ENCODE data around the gene FBXW12. TPM values are rescaled to one million over a fixed set of nuclear protein-coding genes. Genes with fewer than 3 reads are reported as not detected.

Gene FBXW12
- total RNA-seq, 1 experiment from 2014 or later = 0.74 TPM

DNA sequence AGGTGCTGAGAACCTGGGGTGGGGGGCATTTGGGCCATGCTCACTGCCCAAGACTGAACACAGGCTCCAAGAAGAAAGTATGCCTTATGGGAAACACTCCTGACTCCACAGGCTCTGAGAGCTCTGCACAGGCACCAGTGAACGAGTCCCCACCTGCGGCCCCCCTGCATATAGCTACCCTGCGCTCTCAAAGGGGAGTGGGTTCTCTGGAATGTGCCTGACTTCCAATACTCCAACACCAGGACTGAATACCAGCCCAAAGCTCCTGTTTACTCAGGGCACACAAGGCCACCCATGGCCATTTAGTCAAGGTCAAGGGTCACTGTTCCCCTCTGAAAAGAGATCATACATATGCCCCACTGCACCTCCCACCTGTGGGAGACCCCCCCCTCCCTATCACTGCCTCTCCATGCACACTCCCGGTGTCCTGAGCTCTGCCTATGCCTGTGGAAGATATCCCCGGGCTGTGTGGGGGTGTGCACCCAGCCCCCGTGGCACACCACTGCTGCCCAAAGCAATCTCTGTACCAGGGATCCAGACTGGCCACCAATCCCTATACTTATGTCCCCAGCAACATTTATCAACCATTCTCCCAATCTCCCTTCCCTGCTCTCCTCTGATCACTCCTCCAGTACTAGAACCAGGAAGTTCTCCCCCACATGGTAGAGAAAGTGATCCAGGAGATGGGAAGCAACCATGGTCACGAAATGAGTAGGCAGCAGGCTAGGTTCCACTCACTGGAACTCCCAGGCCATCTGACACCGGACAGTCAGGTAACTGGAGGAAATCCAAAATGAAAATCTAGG is 59.4 kb downstream of the FBXW12 start:
- H3K14ac ChIP-seq (ENCODE audit: insufficient read depth, low read length) = no peak overlapping the region
- peaks cover 21% of the 10 kb centered on the region; the same call in 1 of the 2 replicates for H3K79me2 ChIP-seq (ENCODE audit: insufficient read depth, low read length)
- DNase-seq = no peak
- no peak overlapping the region for H2AK5ac ChIP-seq (ENCODE audit: insufficient read length, low read length)
- no peak overlapping the region for H3K4ac ChIP-seq (ENCODE audit: low read depth, low read length)
- peaks cover 21 to 46% (median 38%) of the 10 kb centered on the region in 3 experiments; a peak in 6 of 7 replicates for H3K36me3 Mint-ChIP-seq (ENCODE audit: insufficient read depth in 1 of 3, low read depth in 3 of 3)
- H3K27me3 ChIP-seq (ENCODE audit: insufficient read depth, low read length) = no peaks in the 10 kb centered on the region
- no peak overlapping the region for H3T11ph ChIP-seq (ENCODE audit: low read length)
- no peak overlapping the region for H3K4me2 ChIP-seq (ENCODE audit: insufficient read depth, insufficient read length, low read length)
- no peak overlapping the region for H2AFZ ChIP-seq (ENCODE audit: low read length)
- H3K9ac ChIP-seq (ENCODE audit: extremely low read depth, insufficient read length, low read length) = no peak overlapping the region
- H3K4me1 ChIP-seq (ENCODE audit: insufficient read depth, low read length) = peaks cover 16% of the 10 kb centered on the region; the same call in 1 of the 2 replicates
- no peaks in the 10 kb centered on the region for H3K79me1 ChIP-seq (ENCODE audit: insufficient read depth, low read depth, low read length, poor library complexity, severe bottlenecking)
- peaks cover 13% of the 10 kb centered on the region for H3K23me2 ChIP-seq (ENCODE audit: insufficient read length, low read depth, low read length, poor library complexity, severe bottlenecking)
- H3K9me3 Mint-ChIP-seq = no peaks in the 10 kb centered on the region
- H4K5ac ChIP-seq (ENCODE audit: insufficient read length, low read depth, low read length) = no peak overlapping the region
- no peak overlapping the region for H3K23ac ChIP-seq (ENCODE audit: insufficient read length, low read depth, low read length)
- H3K4me1 Mint-ChIP-seq = peaks cover 43 to 44% of the 10 kb centered on the region in 2 experiments
- H3K27ac Mint-ChIP-seq = peak overlapping the region in 2 of 3 experiments; percentile 97 to 98; a peak in 6 of 7 replicates
- no peaks in the 10 kb centered on the region for H3K9me3 ChIP-seq (ENCODE audit: control insufficient read depth, low read depth, low read length)
- H3K56ac ChIP-seq (ENCODE audit: insufficient read length, low read depth, low read length) = no peak overlapping the region
- no peak overlapping the region for H2BK15ac ChIP-seq (ENCODE audit: low read depth, low read length)
- no peak for TF ChIP-seq CTCF (conservative IDR thresholded peaks at IDR 0.05)
- H3K27me3 Mint-ChIP-seq (ENCODE audit: low read depth) = no peaks in the 10 kb centered on the region
- no peak overlapping the region for H3K18ac ChIP-seq (ENCODE audit: insufficient read length, low read depth, low read length)
- WGBS (ENCODE audit: extremely low coverage, insufficient read length, low lambda C conversion rate) = no CpG with 5 or more reads among the region's 8 CpGs
- no peak overlapping the region for H2BK12ac ChIP-seq (ENCODE audit: insufficient read length, low read depth, low read length)
- no peak overlapping the region for H4K8ac ChIP-seq (replicated peaks; ENCODE audit: insufficient read length, low read depth, low read length)
- H2BK20ac ChIP-seq (ENCODE audit: low read depth, low read length, poor library complexity, severe bottlenecking) = no peak overlapping the region
- no peak overlapping the region for H2BK5ac ChIP-seq (ENCODE audit: insufficient read length, low read length)
- H4K20me1 ChIP-seq (ENCODE audit: control insufficient read depth, insufficient read depth, insufficient read length) = no peaks in the 10 kb centered on the region
- H3K4me3 Mint-ChIP-seq = peak overlapping the region; percentile 17 to 93; a peak in 4 of 5 replicates
- H2BK120ac ChIP-seq (ENCODE audit: low read depth, low read length, poor library complexity, severe bottlenecking) = no peak overlapping the region
- H3K27ac ChIP-seq (ENCODE audit: insufficient read length, low read depth, low read length) = no peak overlapping the region
- H4K91ac ChIP-seq (ENCODE audit: insufficient read length, low read depth, low read length) = no peak overlapping the region
